ENCODE results near the gene ZNF24.
A peak's percentile ranks its signal among the peaks of the same experiment; 100 is the strongest.

The ZNF24 gene

GRCh38 chr18:35343936-35344735, at the start of gene ZNF24:
TSS of gene ZNF24 (minus strand) at chr18:35344420. CDS start at chr18:35340650, 3,770 bp downstream.
- no peak for TF ChIP-seq CTCF (conservative IDR thresholded peaks at IDR 0.05)
- peak; percentile 89 for TF ChIP-seq ZFX (IDR thresholded peaks at IDR 0.05)
- H3K27ac ChIP-seq, result peak within 1 kb of the TSS; percentile 94

- H3K27ac ChIP-seq, result no peak overlapping the region
- TF ChIP-seq CTCF (conservative IDR thresholded peaks at IDR 0.05) (no peak), ZFX (IDR thresholded peaks at IDR 0.05) (no peak)
Observed at GRCh38 chr18:35393716-35394115, 49.5 kb upstream of the ZNF24 start.

- H3K27ac ChIP-seq, result no peak overlapping the region
- no peak for TF ChIP-seq ZFX (IDR thresholded peaks at IDR 0.05)
- no peak for TF ChIP-seq CTCF (conservative IDR thresholded peaks at IDR 0.05)
Observed at GRCh38 chr18:35392375-35392774, 48.2 kb upstream of the ZNF24 start.

GRCh38 chr18:35390951-35391700, 46.9 kb upstream of the ZNF24 start:
- TF ChIP-seq ZFX (IDR thresholded peaks at IDR 0.05) (no peak), CTCF (conservative IDR thresholded peaks at IDR 0.05) (no peak)
- H3K27ac ChIP-seq, result no peak overlapping the region

GRCh38 chr18:35389095-35389618, 44.9 kb upstream of the ZNF24 start:
- no peak overlapping the region for H3K27ac ChIP-seq

GRCh38 chr18:35387152-35387571, 42.9 kb upstream of the ZNF24 start:
- TF ChIP-seq ZFX (IDR thresholded peaks at IDR 0.05), result no peak
- TF ChIP-seq CTCF (conservative IDR thresholded peaks at IDR 0.05), result no peak
- H3K27ac ChIP-seq, result no peak overlapping the region

More at GRCh38 chr18:35389095-35389618, 44.9 kb upstream of the ZNF24 start:
- no peak for TF ChIP-seq ZFX (IDR thresholded peaks at IDR 0.05)
- no peak for TF ChIP-seq CTCF (conservative IDR thresholded peaks at IDR 0.05)
